Measurements from ENCODE around the gene INHBE. TPM values are rescaled to one million over a fixed set of nuclear protein-coding genes. Genes with fewer than 3 reads are reported as not detected.

Gene INHBE, protein sequence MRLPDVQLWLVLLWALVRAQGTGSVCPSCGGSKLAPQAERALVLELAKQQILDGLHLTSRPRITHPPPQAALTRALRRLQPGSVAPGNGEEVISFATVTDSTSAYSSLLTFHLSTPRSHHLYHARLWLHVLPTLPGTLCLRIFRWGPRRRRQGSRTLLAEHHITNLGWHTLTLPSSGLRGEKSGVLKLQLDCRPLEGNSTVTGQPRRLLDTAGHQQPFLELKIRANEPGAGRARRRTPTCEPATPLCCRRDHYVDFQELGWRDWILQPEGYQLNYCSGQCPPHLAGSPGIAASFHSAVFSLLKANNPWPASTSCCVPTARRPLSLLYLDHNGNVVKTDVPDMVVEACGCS
- total RNA-seq (100 to 1,000 TPM in 1 of 2 donors, 10 to 100 TPM in 1; 17.6 to 181 TPM), polyA plus RNA-seq (100 to 1,000 TPM in 1 of 2 donors, 10 to 100 TPM in 1; 82.5 to 137 TPM)

DNA sequence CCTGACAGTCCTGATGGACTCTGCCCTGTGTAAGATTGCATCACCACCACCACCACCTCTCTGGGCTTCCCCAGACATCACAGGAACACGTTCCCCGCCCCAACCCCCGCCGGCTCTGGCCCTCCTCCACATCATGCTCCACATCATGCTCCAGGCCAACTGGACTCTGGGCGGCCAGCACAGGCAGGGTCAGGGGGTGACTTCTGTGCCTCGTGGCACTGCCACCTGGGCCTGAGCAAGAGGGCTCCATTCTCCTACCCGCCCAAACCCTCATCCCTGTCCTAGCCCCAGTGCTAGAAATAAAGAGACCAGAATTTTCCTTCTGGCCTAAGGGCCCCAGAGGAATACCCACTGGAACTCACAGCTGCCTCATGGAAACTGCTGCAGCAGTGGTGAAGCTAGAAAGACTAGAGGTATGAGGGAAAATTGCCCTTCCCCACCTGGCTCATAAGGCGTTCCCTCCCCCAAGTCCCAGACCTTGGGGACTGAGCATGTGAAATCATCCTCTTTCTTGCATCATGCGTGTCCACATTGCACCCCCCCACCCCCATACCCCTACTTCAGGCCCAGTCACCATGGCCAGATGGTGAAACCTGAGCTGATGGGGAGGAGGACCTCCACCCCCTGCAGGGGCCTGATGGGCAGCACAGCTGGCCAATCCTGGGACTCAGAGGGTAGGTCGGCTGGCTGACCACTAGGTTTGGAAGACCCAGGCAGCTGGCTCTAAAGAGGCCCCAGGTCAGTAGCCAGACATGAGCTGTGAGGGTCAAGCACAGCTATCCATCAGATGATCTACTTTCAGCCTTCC, at the start of gene INHBE:
Gene INHBE, plus strand, starts transcription at position 742 of the 808 bp plus-strand sequence. CDS start 230 bp downstream, outside the sequence.
- H3K9ac ChIP-seq (ENCODE audit: low read depth in 1 of 2, low read length in 2 of 2) = peak within 1 kb of the TSS; percentile 60 to 96
- no peaks in the 10 kb centered on the region for H3K9me3 ChIP-seq (ENCODE audit: control insufficient read depth in 4 of 4, low read length in 3 of 4)
- peaks cover 14 to 57% (median 30%) of the 10 kb centered on the region in 4 donors for H3K4me1 ChIP-seq (ENCODE audit: control insufficient read depth in 4 of 4, insufficient read depth in 4 of 4, low read length in 3 of 4)
- WGBS = 28% methylated on average over 10 of the region's 10 CpGs
- DNase-seq (ENCODE audit: low spot score) = peak; percentile 80
- H3K27me3 ChIP-seq (ENCODE audit: control insufficient read depth in 4 of 4, insufficient read depth in 4 of 4, low read length in 3 of 4) = no peaks in the 10 kb centered on the region
- H3K36me3 ChIP-seq (ENCODE audit: control insufficient read depth in 4 of 4, insufficient read depth in 3 of 4, low read depth in 1 of 4, low read length in 3 of 4) = no peaks in the 10 kb centered on the region
- TF ChIP-seq, protein P1, sequence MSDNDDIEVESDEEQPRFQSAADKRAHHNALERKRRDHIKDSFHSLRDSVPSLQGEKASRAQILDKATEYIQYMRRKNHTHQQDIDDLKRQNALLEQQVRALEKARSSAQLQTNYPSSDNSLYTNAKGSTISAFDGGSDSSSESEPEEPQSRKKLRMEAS (IDR thresholded peaks at IDR 0.05) = peak; percentile 94
- TF ChIP-seq, protein P2, sequence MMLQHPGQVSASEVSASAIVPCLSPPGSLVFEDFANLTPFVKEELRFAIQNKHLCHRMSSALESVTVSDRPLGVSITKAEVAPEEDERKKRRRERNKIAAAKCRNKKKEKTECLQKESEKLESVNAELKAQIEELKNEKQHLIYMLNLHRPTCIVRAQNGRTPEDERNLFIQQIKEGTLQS (IDR thresholded peaks at IDR 0.05) = peak; percentile 90
- no peak for TF ChIP-seq GABPA (IDR thresholded peaks at IDR 0.05 in 1 of 2, conservative IDR thresholded peaks at IDR 0.05 in 1 of 2)
- TF ChIP-seq FOXA1 (IDR thresholded peaks at IDR 0.05) = peak; percentile 6
- TF ChIP-seq, protein P3, sequence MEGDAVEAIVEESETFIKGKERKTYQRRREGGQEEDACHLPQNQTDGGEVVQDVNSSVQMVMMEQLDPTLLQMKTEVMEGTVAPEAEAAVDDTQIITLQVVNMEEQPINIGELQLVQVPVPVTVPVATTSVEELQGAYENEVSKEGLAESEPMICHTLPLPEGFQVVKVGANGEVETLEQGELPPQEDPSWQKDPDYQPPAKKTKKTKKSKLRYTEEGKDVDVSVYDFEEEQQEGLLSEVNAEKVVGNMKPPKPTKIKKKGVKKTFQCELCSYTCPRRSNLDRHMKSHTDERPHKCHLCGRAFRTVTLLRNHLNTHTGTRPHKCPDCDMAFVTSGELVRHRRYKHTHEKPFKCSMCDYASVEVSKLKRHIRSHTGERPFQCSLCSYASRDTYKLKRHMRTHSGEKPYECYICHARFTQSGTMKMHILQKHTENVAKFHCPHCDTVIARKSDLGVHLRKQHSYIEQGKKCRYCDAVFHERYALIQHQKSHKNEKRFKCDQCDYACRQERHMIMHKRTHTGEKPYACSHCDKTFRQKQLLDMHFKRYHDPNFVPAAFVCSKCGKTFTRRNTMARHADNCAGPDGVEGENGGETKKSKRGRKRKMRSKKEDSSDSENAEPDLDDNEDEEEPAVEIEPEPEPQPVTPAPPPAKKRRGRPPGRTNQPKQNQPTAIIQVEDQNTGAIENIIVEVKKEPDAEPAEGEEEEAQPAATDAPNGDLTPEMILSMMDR (IDR thresholded peaks at IDR 0.05; ENCODE audit: low read depth, low read length, missing input control) = peak; percentile 19
- TF ChIP-seq NR2F2 (IDR thresholded peaks at IDR 0.05) = peak; percentile 91
- TF ChIP-seq, protein P4, sequence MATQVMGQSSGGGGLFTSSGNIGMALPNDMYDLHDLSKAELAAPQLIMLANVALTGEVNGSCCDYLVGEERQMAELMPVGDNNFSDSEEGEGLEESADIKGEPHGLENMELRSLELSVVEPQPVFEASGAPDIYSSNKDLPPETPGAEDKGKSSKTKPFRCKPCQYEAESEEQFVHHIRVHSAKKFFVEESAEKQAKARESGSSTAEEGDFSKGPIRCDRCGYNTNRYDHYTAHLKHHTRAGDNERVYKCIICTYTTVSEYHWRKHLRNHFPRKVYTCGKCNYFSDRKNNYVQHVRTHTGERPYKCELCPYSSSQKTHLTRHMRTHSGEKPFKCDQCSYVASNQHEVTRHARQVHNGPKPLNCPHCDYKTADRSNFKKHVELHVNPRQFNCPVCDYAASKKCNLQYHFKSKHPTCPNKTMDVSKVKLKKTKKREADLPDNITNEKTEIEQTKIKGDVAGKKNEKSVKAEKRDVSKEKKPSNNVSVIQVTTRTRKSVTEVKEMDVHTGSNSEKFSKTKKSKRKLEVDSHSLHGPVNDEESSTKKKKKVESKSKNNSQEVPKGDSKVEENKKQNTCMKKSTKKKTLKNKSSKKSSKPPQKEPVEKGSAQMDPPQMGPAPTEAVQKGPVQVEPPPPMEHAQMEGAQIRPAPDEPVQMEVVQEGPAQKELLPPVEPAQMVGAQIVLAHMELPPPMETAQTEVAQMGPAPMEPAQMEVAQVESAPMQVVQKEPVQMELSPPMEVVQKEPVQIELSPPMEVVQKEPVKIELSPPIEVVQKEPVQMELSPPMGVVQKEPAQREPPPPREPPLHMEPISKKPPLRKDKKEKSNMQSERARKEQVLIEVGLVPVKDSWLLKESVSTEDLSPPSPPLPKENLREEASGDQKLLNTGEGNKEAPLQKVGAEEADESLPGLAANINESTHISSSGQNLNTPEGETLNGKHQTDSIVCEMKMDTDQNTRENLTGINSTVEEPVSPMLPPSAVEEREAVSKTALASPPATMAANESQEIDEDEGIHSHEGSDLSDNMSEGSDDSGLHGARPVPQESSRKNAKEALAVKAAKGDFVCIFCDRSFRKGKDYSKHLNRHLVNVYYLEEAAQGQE (IDR thresholded peaks at IDR 0.05) = peak; percentile 76
- peak; percentile 91 to 95 for TF ChIP-seq RXRA (IDR thresholded peaks at IDR 0.05)
- peak; percentile 93 for TF ChIP-seq HNF4G (IDR thresholded peaks at IDR 0.05)
- TF ChIP-seq, protein P5, sequence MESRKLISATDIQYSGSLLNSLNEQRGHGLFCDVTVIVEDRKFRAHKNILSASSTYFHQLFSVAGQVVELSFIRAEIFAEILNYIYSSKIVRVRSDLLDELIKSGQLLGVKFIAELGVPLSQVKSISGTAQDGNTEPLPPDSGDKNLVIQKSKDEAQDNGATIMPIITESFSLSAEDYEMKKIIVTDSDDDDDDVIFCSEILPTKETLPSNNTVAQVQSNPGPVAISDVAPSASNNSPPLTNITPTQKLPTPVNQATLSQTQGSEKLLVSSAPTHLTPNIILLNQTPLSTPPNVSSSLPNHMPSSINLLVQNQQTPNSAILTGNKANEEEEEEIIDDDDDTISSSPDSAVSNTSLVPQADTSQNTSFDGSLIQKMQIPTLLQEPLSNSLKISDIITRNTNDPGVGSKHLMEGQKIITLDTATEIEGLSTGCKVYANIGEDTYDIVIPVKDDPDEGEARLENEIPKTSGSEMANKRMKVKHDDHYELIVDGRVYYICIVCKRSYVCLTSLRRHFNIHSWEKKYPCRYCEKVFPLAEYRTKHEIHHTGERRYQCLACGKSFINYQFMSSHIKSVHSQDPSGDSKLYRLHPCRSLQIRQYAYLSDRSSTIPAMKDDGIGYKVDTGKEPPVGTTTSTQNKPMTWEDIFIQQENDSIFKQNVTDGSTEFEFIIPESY (IDR thresholded peaks at IDR 0.05) = peak; percentile 86
- TF ChIP-seq FOXA2 (IDR thresholded peaks at IDR 0.05) = no peak
- TF ChIP-seq JUND (IDR thresholded peaks at IDR 0.05) = peak in 1 of 2 donors; percentile 67
- peak; percentile 90 for TF ChIP-seq SP1 (IDR thresholded peaks at IDR 0.05)
- TF ChIP-seq HNF4A (conservative IDR thresholded peaks at IDR 0.05) = peak; percentile 94 to 95
- peak; percentile 92 for TF ChIP-seq TAF1 (conservative IDR thresholded peaks at IDR 0.05)
- TF ChIP-seq RAD21 (IDR thresholded peaks at IDR 0.05) = peak; percentile 4 to 43
- peak; percentile 74 for TF ChIP-seq YY1 (IDR thresholded peaks at IDR 0.05)
- peak; percentile 12 to 64 for TF ChIP-seq EGR1 (IDR thresholded peaks at IDR 0.05; ENCODE audit: low read depth in 2 of 2)
- H3K27ac ChIP-seq (ENCODE audit: low read depth in 1 of 2, low read length in 2 of 2) = peak within 1 kb of the TSS; percentile 94 to 96
- peak within 1 kb of the TSS; percentile 67 to 92 (median 77) for H3K4me3 ChIP-seq (ENCODE audit: low read depth in 1 of 3, low read length in 3 of 3)
